Fibroblast of gingiva (primary cell): ENCODE data around the gene PTPA.
"Not testable (repeated sequence)": the region's sequence is repeated elsewhere in the genome, so short reads cannot be mapped to it uniquely, and the experiment has no call there.

Experiments used
- DNase-seq: peaks from one replicate; pipeline ENCODE4 v3.0.0-alpha.2; 2011; ENCODE audit warnings: low read depth

PTPA gene

GRCh38 chr9:129177791-129178567 is 66.8 kb downstream of the PTPA start, which contains the start of gene IER5L:
Gene IER5L (minus strand): TSS chr9:129178261. CDS start chr9:129178052, 209 bp downstream.
- DNase-seq, result peak; percentile 93

GRCh38 chr9:129178568-129179382 is 67.6 kb downstream of the PTPA start:
- DNase-seq, result no peak

GRCh38 chr9:129181246-129181645 is 70.0 kb downstream of the PTPA start:
- DNase-seq, result no peak

- DNase-seq, result no peak
These were observed 70.9 kb downstream of the PTPA start for GRCh38 chr9:129182122-129182521.

- no peak for DNase-seq
These were observed 71.6 kb downstream of the PTPA start for GRCh38 chr9:129182625-129183494.

- DNase-seq, result no peak
These were observed 72.4 kb downstream of the PTPA start for GRCh38 chr9:129183495-129184218.

GRCh38 chr9:129184219-129184524 is 73.0 kb downstream of the PTPA start:
- DNase-seq, result no peak

GRCh38 chr9:129184596-129185122 is 73.4 kb downstream of the PTPA start:
- no peak for DNase-seq

GRCh38 chr9:129185402-129185801 is 74.2 kb downstream of the PTPA start:
- no peak for DNase-seq

- DNase-seq, result no peak
These were observed 74.8 kb downstream of the PTPA start for GRCh38 chr9:129185991-129186390.

GRCh38 chr9:129187042-129187441 is 75.8 kb downstream of the PTPA start:
- no peak for DNase-seq

GRCh38 chr9:129189971-129190370 is 78.8 kb downstream of the PTPA start:
- not testable (repeated sequence) for DNase-seq

- DNase-seq, result no peak
These were observed 80.0 kb downstream of the PTPA start for GRCh38 chr9:129191234-129191633.

- DNase-seq, result no peak
These were observed 82.4 kb downstream of the PTPA start for GRCh38 chr9:129193655-129194054.

- no peak for DNase-seq
These were observed 83.0 kb downstream of the PTPA start for GRCh38 chr9:129194221-129194620.

- DNase-seq, result no peak
These were observed 84.4 kb downstream of the PTPA start for GRCh38 chr9:129195606-129196005.

GRCh38 chr9:129197045-129197444 is 85.8 kb downstream of the PTPA start:
- not testable (repeated sequence) for DNase-seq

- DNase-seq, result no peak
These were observed 86.7 kb downstream of the PTPA start for GRCh38 chr9:129197978-129198318.
